ENCODE data around the gene ZNF514. TPM values are rescaled to one million over a fixed set of nuclear protein-coding genes. Genes with fewer than 3 reads are reported as not detected.
"Not testable (repeated sequence)": the region's sequence is repeated elsewhere in the genome, so short reads cannot be mapped to it uniquely, and the experiment has no call there.

The ZNF514 gene
- total RNA-seq, 1 experiment from 2014 or later, result 8.5 TPM

GRCh38 chr2:95203911-95204310, 44.3 kb upstream of the ZNF514 start:
- ChIA-PET CTCF (no interaction called here), POLR2A (no interaction called here), RAD21 (ENCODE audit: low non-redundant PET in 1 of 2, low total read pairs in 2 of 2, uncharacterized antibody in 2 of 2, unreplicated experiment in 2 of 2) (no interaction called here)
- Histone ChIP-seq H4K20me1 (ENCODE audit: insufficient read depth) (no peaks in the 10 kb centered on the region), H3K4me1 (ENCODE audit: control insufficient read depth in 1 of 2, insufficient read depth in 2 of 2, low read length in 2 of 2) (peaks cover 0 to 5% of the 10 kb centered on the region in 2 experiments; a peak in 1 of 4 replicates), H3K9me3 (ENCODE audit: control insufficient read depth in 1 of 2, insufficient read depth in 1 of 2, low read depth in 1 of 2, low read length in 2 of 2) (no peaks in the 10 kb centered on the region; a peak in 2 of 4 replicates), H3K4me3 (replicated peaks in 1 of 2; ENCODE audit: low read depth in 1 of 2, low read length in 2 of 2) (no peak overlapping the region), H3K9ac (ENCODE audit: low read length) (no peak overlapping the region), H2AFZ (ENCODE audit: low read depth, low read length, poor library complexity, severe bottlenecking) (no peak overlapping the region), H3K36me3 (ENCODE audit: control insufficient read depth in 1 of 2, insufficient read depth in 2 of 2, low read length in 2 of 2) (no peaks in the 10 kb centered on the region), H3K4me2 (ENCODE audit: low read length) (no peak overlapping the region), H3K9me2 (ENCODE audit: insufficient read depth) (no peaks in the 10 kb centered on the region), H3K27me3 (ENCODE audit: insufficient read depth, low read length) (no peaks in the 10 kb centered on the region), H3K79me2 (ENCODE audit: insufficient read depth, low read length) (no peaks in the 10 kb centered on the region), H3K27ac (ENCODE audit: low read depth, low read length) (no peak overlapping the region)
- BruUV-seq (replicated peaks), result no TSS peak
- intact Hi-C loops (cut with micrococcal nuclease), result no loop called here
- ATAC-seq (no peak), DNase-seq (ENCODE audit: low read depth, low spot score) (no peak)
- TF ChIP-seq MAX (IDR thresholded peaks at IDR 0.05) (no peak), EZH2 (IDR thresholded peaks at IDR 0.05) (no peak), JUND (IDR thresholded peaks at IDR 0.05) (no peak)

- H3K9me2 ChIP-seq (ENCODE audit: insufficient read depth); CTCF ChIA-PET; H3K27me3 ChIP-seq (ENCODE audit: insufficient read depth, low read length); H2AFZ ChIP-seq (ENCODE audit: low read depth, low read length, poor library complexity, severe bottlenecking); H3K4me3 ChIP-seq (replicated peaks in 1 of 2; ENCODE audit: low read depth in 1 of 2, low read length in 2 of 2); BruUV-seq (replicated peaks); H3K9ac ChIP-seq (ENCODE audit: low read length); H3K4me1 ChIP-seq (ENCODE audit: control insufficient read depth in 1 of 2, insufficient read depth in 2 of 2, low read length in 2 of 2); H3K4me2 ChIP-seq (ENCODE audit: low read length); intact Hi-C loops (cut with micrococcal nuclease); H3K9me3 ChIP-seq (ENCODE audit: control insufficient read depth in 1 of 2, insufficient read depth in 1 of 2, low read depth in 1 of 2, low read length in 2 of 2); POLR2A ChIA-PET; H3K36me3 ChIP-seq (ENCODE audit: control insufficient read depth in 1 of 2, insufficient read depth in 2 of 2, low read length in 2 of 2); RAD21 ChIA-PET (ENCODE audit: low non-redundant PET in 1 of 2, low total read pairs in 2 of 2, uncharacterized antibody in 2 of 2, unreplicated experiment in 2 of 2); H3K27ac ChIP-seq (ENCODE audit: low read depth, low read length); ATAC-seq; H4K20me1 ChIP-seq (ENCODE audit: insufficient read depth); H3K79me2 ChIP-seq (ENCODE audit: insufficient read depth, low read length): not testable (repeated sequence)
- DNase-seq (ENCODE audit: low read depth, low spot score), result peak; percentile 6
- 0 out of 2 replicates have a peak, but pooled peaks have one; percentile 23 for TF ChIP-seq MAX (IDR thresholded peaks at IDR 0.05)
- TF ChIP-seq CTCF (IDR thresholded peaks at IDR 0.05 in 2 of 3, conservative IDR thresholded peaks at IDR 0.05 in 1 of 3; ENCODE audit: borderline replicate concordance in 1 of 3, insufficient read depth in 1 of 3, low read depth in 2 of 3, low read length in 2 of 3), result peak; percentile 22 to 54 (median 32); a peak in 4 of 6 replicates
- TF ChIP-seq RAD21 (IDR thresholded peaks at IDR 0.05; ENCODE audit: low read depth), result peak; percentile 62
Measured at GRCh38 chr2:95192956-95193355, 33.3 kb upstream of the ZNF514 start.

All from HCT116 (cell line).